ENCODE results near the gene GDF15. TPM values are rescaled to one million over a fixed set of nuclear protein-coding genes. Genes with fewer than 3 reads are reported as not detected.
A peak's percentile ranks its signal among the peaks of the same experiment; 100 is the strongest.

GDF15 gene
- total and polyA plus RNA-seq, 12 donors = 0.44 to 2.5 (median 0.70) TPM

DNA sequence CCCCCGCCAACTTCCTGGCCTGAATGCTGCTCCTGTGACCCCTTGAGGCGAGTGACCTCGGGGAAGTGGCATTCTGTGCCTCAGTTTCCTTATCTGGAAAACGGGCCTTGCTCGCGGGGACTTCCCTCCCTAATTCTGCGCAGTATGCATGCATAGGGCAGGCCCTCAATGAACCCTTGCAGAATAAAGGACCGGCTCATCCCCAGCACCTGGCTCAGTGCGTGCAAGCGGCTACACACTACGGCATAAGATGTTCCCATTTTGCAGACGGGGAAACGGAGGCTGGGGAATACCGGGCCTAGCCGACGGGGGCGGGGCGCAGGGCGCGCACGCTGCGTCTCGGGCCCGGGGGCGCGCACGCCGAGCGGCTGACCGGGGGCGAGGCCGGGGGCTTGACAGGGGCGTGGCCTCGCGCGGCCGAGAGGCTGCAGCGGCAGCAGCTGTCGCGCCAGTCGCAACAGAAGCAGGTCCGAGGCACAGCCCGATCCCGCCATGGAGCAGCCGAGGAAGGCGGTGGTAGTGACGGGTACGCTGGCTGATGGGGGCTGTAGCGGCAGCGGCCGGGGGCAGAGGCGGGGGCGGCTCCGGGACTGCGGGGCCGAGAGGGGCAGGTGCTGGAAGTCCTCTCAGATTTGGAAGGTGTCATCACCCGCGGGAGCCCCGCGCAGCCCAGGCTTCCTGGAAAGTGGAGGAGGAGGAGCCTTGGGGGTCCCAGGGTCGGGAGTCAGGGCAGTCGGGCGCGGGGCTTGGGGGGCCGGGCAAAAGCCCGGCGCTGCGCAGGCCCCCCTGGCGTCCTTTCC lies 45.6 kb upstream of the GDF15 start, which contains the start of gene PGPEP1:
TSS of gene PGPEP1 (plus strand) at position 409 of the 800 bp plus-strand sequence. CDS start at position 493, 84 bp downstream.
- Histone ChIP-seq H3K36me3 (peaks cover 0 to 28% (median 0%) of the 10 kb centered on the region in 9 donors), H3K9me3 (no peaks in the 10 kb centered on the region), H3K4me3 (peak within 1 kb of the TSS; percentile 63 to 97 (median 90)), H3K27me3 (no peaks in the 10 kb centered on the region), H3K27ac (peak within 1 kb of the TSS; percentile 32 to 91 (median 85)), H3K4me1 (peaks cover 10 to 37% (median 21%) of the 10 kb centered on the region in 9 donors)
- 3 to 4% methylated on average over 59 to 69 of the region's 69 CpGs for WGBS, 2 donors
- TF ChIP-seq CTCF (IDR thresholded peaks at IDR 0.05) = no peak
- DNase-seq (peak; percentile 82), ATAC-seq (peak; percentile 77 to 90 (median 86))
- intact Hi-C loops (cut with DNase I) = loop anchor here in 2 of 10 donors (5.0 kb wide), 2 partner anchors 47 to 63 kb away; partner anchors contain the start of gene GDF15 (in 1 of the 2)

DNA sequence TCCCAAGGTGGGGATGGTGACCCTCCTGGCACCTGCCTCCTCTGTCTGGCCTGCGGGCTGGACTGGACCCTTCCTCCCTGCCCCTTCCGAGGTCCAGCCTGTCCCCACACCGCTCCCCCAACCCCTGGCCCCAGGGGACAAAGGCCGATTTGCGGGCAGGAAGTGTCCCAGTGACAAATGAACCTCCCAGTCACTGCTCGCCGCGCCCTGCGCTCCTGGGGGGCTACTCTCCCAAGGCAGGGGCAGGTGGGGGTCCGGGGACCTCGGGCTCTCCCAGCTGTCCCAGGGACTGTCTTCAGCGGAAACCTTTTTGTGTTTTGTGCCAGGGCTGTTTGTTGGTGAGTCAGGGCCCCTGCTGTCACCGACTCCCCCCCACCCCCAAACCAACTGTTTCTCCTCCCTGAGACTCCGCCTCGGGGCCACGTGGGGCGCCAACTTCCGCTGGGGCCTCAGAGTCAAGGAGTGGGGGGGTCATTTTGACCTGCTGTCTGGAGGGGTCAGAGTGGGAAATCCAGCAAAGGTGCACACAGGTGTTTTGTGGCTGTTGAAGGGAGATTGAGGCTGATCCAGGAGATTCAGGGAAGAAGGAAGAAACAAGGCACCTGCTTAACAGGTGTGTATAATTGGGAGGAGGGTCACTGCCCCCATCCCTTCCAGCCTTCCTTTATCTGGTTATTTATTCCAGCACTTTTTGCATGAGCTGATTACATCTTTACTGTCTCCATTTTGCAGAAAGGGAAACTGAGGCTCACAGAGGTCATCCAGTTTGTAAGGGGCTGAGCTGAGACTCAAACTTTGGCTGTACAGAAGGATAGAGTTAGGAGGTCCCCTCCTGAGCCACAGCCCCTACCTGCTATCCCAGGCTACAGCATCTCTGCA lies 44.7 kb upstream of the GDF15 start:
- peaks cover 0 to 36% (median 0%) of the 10 kb centered on the region in 9 donors for H3K36me3 ChIP-seq
- DNase-seq (peak; percentile 53 to 58), ATAC-seq (peak; percentile 49 to 70 (median 62))
- peak overlapping the region; percentile 63 to 97 (median 90) for H3K4me3 ChIP-seq
- H3K4me1 ChIP-seq = peaks cover 10 to 37% (median 21%) of the 10 kb centered on the region in 9 donors
- intact Hi-C loops (cut with DNase I) = loop anchor here in 2 of 10 donors (5.0 kb wide), 2 partner anchors 46 to 64 kb away; partner anchors contain the start of gene GDF15 (in 1 of the 2)
- TF ChIP-seq CTCF (IDR thresholded peaks at IDR 0.05) = peak in 2 of 9 donors; percentile 5 to 7
- peak overlapping the region; percentile 32 to 91 (median 85) for H3K27ac ChIP-seq
- no peaks in the 10 kb centered on the region for H3K9me3 ChIP-seq
- H3K27me3 ChIP-seq = no peaks in the 10 kb centered on the region
- 2% methylated on average over 18 of the region's 18 CpGs for WGBS, 2 donors

DNA sequence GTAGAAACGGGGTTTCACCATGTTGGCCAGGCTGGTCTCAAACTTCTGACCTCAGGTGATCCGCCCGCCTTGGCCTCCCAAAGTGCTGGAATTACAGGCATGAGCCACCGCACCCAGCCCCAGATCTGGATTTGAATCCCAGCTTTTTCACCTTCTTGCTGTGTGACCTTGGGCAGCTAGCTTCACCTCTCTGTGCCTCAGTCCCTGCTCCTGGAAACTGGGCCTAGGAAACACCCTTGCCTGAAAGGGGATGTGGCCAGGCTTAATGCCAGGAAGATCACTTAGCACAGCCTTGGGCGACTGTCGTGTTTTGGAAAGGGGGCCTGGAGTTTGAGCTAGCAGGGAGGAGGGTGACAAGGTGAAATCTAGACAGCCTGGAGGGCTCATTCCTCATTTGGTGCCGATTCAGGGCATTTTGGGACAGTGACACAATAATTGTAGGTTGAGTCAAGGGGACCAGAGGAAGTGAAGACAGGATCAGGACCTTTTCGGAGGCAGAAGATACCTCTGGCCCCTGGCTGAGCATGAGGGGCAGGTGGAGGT lies 43.8 kb upstream of the GDF15 start:
- 77 to 80% methylated on average over 6 to 8 of the region's 8 CpGs for WGBS, 2 donors
- no peak for DNase-seq
- Histone ChIP-seq H3K27me3 (no peaks in the 10 kb centered on the region), H3K4me1 (peaks cover 10 to 34% (median 21%) of the 10 kb centered on the region in 9 donors), H3K4me3 (no peak overlapping the region), H3K27ac (peak overlapping the region in 1 of 10 donors; percentile 91), H3K36me3 (peaks cover 0 to 39% (median 0%) of the 10 kb centered on the region in 9 donors), H3K9me3 (no peaks in the 10 kb centered on the region)
- no peak for TF ChIP-seq CTCF (IDR thresholded peaks at IDR 0.05)
- no peak for ATAC-seq
- intact Hi-C loops (cut with DNase I) = loop anchor here in 2 of 10 donors (5.0 kb wide), 2 partner anchors 45 to 65 kb away; partner anchors contain the start of gene GDF15 (in 1 of the 2)

All from heart right ventricle (tissue), 16 donors.